Activated CD4-positive, alpha-beta T cell treated with anti-CD3 and anti-CD28 coated beads, Interleukin-2, amount 50 U/mL, for 24 hours (primary cell): ENCODE results near the gene ANP32A.

ENCODE experiments used
- DNase-seq, 2 donors: peaks; one replicate each; pipeline ENCODE4 v3.0.0-alpha.2; 2020; ENCODE audit warnings: low read depth in 1 of 2, low spot score in 1 of 2

Gene ANP32A

GRCh38 chr15:68798346-68799094, 22.2 kb downstream of the ANP32A start:
- no peak for DNase-seq

GRCh38 chr15:68797599-68798345, 22.9 kb downstream of the ANP32A start:
- no peak for DNase-seq

- no peak for DNase-seq
Measured at GRCh38 chr15:68797191-68797590, 23.5 kb downstream of the ANP32A start.

- DNase-seq = no peak
Measured at GRCh38 chr15:68796576-68796975, 24.1 kb downstream of the ANP32A start.

GRCh38 chr15:68795298-68795848, 25.3 kb downstream of the ANP32A start:
- peak in 1 of 2 donors; percentile 57 for DNase-seq

GRCh38 chr15:68794863-68795262, 25.8 kb downstream of the ANP32A start:
- no peak for DNase-seq

GRCh38 chr15:68794307-68794706, 26.4 kb downstream of the ANP32A start:
- no peak for DNase-seq

- DNase-seq = no peak
Measured at GRCh38 chr15:68793776-68794175, 26.9 kb downstream of the ANP32A start.

GRCh38 chr15:68792901-68793766, 27.6 kb downstream of the ANP32A start:
- DNase-seq = no peak

- peak in 1 of 2 donors; percentile 43 for DNase-seq
Measured at GRCh38 chr15:68791431-68792283, 29.0 kb downstream of the ANP32A start.

- DNase-seq = no peak
Measured at GRCh38 chr15:68790910-68791309, 29.8 kb downstream of the ANP32A start.

- no peak for DNase-seq
Measured at GRCh38 chr15:68790242-68790575, 30.5 kb downstream of the ANP32A start.

- no peak for DNase-seq
Measured at GRCh38 chr15:68789534-68790241, 31.0 kb downstream of the ANP32A start.

GRCh38 chr15:68789091-68789490, 31.6 kb downstream of the ANP32A start:
- no peak for DNase-seq

GRCh38 chr15:68788264-68788624, 32.5 kb downstream of the ANP32A start:
- DNase-seq = no peak

- DNase-seq = no peak
Measured at GRCh38 chr15:68787609-68788263, 33.0 kb downstream of the ANP32A start.

- DNase-seq = no peak
Measured at GRCh38 chr15:68786753-68787152, 33.9 kb downstream of the ANP32A start.

- no peak for DNase-seq
Measured at GRCh38 chr15:68785541-68785940, 35.2 kb downstream of the ANP32A start.

- no peak for DNase-seq
Measured at GRCh38 chr15:68784206-68784605, 36.5 kb downstream of the ANP32A start.
